HL-60/S4 (cell line): Measurements from ENCODE around the gene CCDC170.
"Not testable (repeated sequence)": the region's sequence is repeated elsewhere in the genome, so short reads cannot be mapped to it uniquely, and the experiment has no call there.

Experiments
- in situ Hi-C: fragments of 300-500 bp; cut with MboI; formaldehyde crosslinking; loops from 2 replicates; pipeline ENCODE4 v1.14.3; 2022; ENCODE audit warnings: low sequenced_read_pairs

Gene CCDC170

DNA sequence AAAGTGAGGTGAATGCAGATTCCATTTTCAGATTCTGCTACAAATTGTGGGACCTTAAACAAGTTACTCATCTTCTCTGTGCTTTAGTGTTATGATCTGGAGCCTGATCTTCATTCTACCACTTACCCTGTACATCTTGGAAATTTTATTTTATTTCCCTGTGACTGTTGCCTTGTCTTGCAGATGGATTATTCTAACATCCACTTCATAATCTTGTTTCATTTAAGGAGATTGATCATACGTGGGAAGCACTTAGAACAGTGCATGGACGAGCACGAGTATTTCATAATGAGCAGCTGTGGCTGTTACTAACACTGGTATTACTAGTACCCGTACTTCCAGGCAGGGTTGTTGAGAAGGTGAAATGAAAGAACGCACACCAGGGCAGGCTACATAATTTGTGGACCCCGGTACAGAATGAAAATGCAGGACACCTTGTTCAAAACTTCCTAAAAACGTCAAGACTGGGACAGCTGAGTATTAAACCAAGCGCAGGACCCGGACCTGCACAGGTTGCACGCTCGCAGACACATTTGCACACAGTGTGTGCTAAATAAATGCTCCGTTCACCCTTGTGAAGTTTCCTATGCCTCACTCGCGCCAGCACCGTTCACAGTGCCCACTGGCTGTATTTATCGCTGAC lies 535 bp upstream of the CCDC170 start:
- in situ Hi-C loops: no loop called here

GRCh38 chr6:151494235-151494935 lies 568 bp downstream of the CCDC170 start:
- in situ Hi-C loops: no loop called here

DNA sequence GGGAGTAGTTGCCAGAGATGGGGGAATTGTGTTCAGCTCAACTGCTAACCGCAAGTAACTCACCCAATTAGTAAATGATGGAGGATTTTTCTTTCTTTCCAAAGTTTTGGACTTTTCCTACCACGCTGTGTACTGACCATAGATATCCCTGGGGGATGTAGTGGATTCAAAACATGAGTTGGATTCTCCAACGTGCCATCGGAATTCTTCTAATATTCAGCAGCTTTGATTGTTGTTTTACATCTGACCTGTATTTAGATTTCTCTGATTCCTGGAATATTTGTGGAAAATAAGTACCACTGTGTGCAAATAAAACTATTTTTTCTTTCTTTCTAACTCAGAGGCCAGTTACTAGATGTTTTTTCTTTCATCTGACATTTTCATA lies 1.1 kb downstream of the CCDC170 start:
- in situ Hi-C loops: no loop called here

GRCh38 chr6:151495380-151495779 lies 1.6 kb downstream of the CCDC170 start:
- in situ Hi-C loops: no loop called here

GRCh38 chr6:151497905-151498304 lies 4.1 kb downstream of the CCDC170 start:
- in situ Hi-C loops: no loop called here

DNA sequence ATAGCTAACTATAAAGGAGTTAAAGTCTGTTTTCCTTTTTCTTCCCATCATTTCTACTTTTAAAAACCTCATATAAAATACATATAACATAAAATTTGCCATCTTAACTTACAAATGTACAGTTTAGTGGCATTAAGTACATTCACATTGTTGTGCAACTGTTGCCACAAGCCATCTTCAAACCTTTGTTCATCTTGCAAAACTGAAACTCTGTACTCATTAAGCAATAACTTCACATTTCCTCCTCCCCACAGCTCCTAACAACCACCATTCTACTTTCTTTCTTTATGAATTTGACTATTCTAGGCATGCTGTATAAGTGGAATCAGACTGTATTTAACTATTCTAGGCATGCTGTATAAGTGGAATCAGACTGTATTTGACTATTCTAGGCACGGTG lies 4.5 kb downstream of the CCDC170 start:
- in situ Hi-C loops: no loop called here

DNA sequence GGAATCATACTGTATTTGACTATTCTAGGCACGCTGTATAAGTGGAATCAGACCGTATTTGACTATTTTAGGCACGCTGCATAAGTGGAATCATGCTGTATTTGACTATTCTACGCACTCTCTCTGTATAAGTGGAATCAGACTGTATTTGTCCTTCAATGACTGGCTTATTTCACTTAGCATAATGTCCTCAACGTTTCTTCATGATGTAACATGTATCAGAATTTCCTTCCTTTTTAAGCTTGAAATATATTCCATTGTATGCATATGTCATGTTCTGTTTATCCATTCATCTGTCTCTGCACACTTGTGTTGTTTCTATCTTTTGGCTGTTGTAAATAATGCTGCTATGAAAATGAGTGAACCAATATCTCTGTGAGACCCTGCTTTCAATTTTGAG lies 5.7 kb downstream of the CCDC170 start:
- in situ Hi-C loops: no loop called here

DNA sequence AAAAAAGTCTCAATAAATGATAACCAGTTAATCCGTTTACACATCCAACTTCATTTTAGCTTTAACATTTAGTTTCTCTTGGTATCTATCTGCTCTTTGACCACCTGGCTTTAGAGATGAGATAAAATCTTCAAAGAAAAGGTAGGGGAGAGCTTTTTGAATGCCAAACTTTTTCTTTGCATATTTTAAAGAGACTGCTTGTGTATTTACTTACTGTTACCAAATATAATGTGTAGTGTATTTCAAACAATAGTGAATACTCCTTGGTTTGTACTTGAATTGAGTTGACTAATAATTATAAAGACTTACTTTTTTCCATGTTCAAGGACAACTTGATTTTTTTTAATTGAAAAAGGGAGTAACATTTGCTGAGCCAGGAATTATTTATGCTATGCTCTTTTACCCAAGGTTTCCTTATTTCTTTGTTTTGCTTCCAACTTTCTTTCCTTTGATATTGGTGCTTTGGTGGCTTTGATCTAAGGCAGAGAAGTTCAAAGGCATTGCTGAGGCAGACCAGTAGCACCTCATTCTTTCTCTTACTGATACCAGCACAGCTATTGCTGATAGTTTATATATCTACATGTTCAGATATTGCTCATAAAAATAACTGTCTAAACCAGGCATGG lies 7.8 kb downstream of the CCDC170 start:
- in situ Hi-C loops: no loop called here

DNA sequence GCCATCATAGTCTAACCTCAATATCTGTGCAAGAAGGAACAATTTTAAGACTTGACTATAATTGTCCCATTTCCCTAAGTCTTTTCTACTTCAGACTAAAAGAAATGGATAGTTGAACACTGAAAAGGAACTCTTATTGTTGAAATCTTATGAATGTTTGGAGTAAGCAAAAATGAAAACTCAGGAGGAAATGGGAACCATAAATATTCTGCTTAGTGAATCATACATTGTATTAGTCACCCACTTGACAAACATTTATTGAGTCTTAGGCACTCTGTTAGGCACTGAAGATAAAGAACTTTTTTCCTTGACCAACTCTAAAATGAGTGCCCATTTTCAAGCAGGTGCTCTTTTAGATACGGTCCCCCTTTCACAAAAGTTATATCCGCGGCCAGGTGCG lies 8.7 kb downstream of the CCDC170 start:
- in situ Hi-C loops: no loop called here

DNA sequence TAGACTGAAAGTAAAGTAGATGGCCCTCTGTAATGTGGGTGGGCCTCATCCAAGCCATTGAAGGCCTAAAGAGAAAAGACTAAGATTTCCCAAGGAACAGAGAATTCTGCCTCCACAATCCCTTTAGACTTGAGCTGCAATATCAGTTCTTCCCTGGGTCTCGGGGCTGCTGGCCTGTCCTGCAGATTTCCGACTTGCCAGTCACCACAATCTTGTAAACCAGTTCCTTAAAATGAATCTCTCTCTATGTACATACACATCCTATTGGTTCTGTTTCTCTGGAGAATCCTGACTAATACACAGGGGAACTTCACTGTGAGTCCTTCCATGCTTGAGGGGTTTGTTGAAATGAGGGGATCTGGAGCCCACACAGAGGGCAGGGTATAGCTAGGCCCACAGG lies 12.9 kb downstream of the CCDC170 start:
- in situ Hi-C loops: no loop called here

DNA sequence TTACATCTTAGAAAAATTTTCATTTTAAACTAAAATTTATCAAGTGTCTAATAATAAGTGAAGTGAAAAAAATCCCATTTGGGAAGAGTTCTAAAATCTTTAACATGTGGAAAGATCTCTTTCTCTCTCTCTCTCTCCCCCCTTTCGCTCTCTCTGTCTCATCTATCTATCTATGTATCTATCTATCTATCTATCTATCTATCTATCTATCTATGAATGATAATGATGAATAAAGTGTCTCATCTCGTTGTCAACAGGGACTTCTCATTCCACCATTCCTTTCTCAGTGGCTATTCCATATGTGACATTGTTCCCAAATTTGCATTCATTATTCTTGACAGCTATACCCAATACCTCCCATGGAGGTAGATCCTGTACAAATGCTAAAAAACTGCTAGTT lies 15.2 kb downstream of the CCDC170 start:
- in situ Hi-C loops: no loop called here

DNA sequence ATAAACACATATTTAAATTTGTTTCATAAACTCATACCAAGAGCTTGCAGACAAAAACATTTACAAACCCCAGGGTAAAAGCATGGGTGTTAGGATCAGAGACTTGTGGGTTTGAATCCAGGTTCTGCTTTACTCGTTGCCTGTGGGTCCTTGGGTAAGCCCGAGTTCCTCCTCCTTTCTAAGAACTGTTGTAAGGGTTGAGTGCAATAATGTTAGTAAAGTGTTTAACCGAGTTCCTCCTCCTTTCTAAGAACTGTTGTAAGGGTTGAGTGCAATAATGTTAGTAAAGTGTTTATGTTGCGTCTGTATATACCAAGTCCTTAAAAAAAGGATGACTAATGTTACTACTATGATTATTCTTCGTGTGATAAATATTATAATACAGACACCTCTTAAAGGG lies 18.7 kb downstream of the CCDC170 start:
- in situ Hi-C loops: no loop called here

DNA sequence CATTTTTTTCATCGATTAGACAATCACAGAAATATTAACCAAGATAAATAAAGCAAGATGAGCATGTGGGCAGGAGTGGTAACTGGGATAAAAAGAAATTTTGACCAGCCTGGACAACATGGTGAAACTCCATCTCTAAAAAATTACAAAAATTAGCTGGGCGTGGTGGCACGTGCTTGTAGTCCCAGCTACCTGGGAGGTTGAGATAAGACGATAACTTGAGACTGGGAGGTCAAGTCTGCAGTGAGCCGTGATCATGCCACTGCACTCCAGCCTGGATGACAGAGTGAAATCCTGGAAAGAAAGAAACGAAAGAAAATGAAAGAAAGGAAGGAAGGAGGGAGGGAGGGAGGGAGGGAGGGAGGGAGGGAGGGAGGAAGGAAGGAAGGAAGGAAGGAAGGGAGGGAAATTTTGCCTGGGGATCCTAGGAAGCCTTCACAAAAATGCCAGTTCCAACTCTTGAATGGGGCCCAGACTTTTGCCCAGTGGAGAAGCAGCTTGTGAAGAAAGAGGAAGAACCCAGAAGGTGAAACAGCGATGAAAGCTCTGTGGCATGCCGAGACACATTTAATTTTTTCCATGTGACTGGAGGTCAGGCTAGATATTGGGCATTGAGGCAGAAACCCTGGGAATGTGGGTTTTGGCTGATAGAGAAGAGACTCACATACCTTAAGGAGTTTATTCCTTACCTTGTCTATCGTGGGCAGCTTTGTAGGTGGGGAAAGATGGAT lies 20.3 kb downstream of the CCDC170 start:
- in situ Hi-C loops: no loop called here

GRCh38 chr6:151518992-151519391 lies 25.2 kb downstream of the CCDC170 start:
- in situ Hi-C loops: not testable (repeated sequence)

- in situ Hi-C loops: no loop called here
Measured at GRCh38 chr6:151523034-151523433, 29.2 kb downstream of the CCDC170 start.

DNA sequence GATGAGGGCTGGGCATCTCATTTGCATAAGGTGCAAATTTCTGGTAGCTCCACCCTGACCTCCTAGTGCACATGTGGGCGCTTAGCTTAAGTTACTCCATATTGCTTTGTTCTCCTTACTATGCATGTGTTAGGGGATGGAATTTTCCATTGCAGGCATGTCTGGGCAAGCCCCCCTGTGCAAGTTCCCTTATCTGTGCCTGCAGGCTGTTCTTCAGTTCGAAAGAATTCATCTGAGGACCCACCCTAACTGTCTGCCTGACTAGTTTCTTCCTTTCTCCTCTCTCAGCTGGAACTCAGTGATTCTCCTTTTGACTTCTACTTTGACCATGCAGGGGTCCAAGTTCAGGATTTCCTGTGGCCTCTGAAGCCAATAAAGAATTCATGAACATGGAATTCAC lies 30.2 kb downstream of the CCDC170 start:
- in situ Hi-C loops: no loop called here

- in situ Hi-C loops: no loop called here
Measured at GRCh38 chr6:151534576-151534975, 40.8 kb downstream of the CCDC170 start.

GRCh38 chr6:151535476-151536187 lies 41.8 kb downstream of the CCDC170 start:
- in situ Hi-C loops: no loop called here

DNA sequence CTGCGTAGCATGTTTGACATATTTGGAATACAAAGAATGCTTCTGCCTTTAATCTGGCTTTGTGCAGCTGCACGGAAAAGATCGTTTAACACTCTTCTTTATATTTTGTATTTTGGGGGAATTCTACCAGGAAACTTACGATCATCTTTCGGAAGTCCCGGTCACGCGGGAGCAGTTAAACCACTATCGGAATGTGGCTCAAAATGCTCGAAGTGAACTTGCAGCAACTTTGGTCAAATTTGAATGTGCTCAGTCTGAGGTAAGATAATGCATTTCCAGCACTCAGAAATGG lies 42.3 kb downstream of the CCDC170 start:
- in situ Hi-C loops: no loop called here

- in situ Hi-C loops: no loop called here
Measured at GRCh38 chr6:151537556-151537955, 43.7 kb downstream of the CCDC170 start.

- in situ Hi-C loops: no loop called here
Measured at GRCh38 chr6:151539506-151540268, 45.9 kb downstream of the CCDC170 start.
